ENCODE data around the gene ATP2A3. TPM values are rescaled to one million over a fixed set of nuclear protein-coding genes. Genes with fewer than 3 reads are reported as not detected.

Gene ATP2A3
- polyA plus RNA-seq, 3 donors = 6.9 to 46.5 (median 9.5) TPM

DNA sequence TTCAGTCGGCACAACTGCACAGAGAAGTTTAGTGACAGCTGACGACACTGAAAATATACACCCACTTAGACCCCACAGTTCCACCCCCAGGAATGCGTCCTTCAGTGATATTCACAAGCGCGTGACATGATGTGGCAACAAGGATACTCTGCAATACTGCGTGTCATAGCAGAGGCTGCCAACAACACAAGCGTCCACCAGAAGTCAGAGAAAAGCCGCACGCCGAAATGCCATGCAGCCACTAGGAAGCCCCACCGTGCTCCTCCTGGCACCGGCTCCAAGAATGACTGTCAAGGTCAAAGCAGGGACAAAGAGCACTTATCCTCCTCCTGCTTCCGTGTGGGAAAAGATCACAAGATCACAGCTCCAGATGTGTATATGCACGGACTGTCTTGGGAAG is 3.5 kb downstream of the ATP2A3 start:
- peak; percentile 92 to 95 (median 92) for DNase-seq
- H3K4me3 Mint-ChIP-seq = peak overlapping the region; percentile 85 to 86

DNA sequence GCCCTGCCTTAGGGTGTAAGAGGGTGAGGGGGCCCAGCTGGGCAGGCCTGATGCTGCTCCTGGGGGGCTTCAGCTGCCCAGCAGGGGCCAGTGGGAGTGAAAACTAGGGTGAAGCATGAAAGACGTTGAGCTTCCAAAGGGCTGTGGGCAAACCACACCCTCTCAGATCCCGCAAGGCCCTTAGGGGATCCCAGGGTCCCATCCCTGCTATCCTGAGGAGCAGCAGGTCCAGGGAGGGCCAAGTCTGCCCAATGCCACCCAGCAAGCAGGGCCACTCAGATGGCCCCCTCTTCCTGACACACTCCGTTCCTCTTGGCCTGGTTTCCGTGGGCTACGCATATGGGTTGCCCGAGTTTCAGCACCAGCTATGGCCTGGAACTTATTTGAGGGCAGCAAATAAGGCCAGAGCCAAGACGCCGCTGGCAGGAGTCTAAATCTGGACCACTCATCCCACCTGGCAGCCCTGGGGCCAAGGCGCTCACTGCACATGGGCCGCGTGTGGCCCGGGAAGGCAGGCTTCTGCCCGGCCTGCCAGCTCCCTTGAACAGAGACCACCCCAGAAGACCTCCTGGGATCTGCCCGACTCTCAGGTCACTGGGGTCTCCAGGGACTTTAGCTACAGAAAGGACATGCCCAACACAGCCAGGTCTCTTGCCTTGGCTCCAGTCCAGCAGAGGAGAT is 4.2 kb downstream of the ATP2A3 start:
- no peak overlapping the region for H3K4me3 ChIP-seq (replicated peaks in 1 of 3; ENCODE audit: low read depth in 2 of 3, low read length in 3 of 3)
- H3K36me3 Mint-ChIP-seq = peaks cover 25 to 35% of the 10 kb centered on the region in 2 donors

More for the DNA sequence above, 3.5 kb downstream of the ATP2A3 start:
- peak overlapping the region; percentile 54 to 60 for H3K27ac ChIP-seq (ENCODE audit: low read depth in 1 of 2, low read length in 2 of 2)
- peaks cover 25 to 32% of the 10 kb centered on the region in 2 donors for H3K36me3 Mint-ChIP-seq
- H3K9me3 Mint-ChIP-seq = no peaks in the 10 kb centered on the region
- no peak overlapping the region for H3K9ac ChIP-seq (ENCODE audit: insufficient read depth, low read length, poor library complexity, severe bottlenecking)
- peak overlapping the region; percentile 85 to 95 (median 93) for H3K27ac Mint-ChIP-seq
- H3K4me2 ChIP-seq (replicated peaks; ENCODE audit: extremely low read depth, low read length, poor library complexity, severe bottlenecking) = peak overlapping the region; percentile 23
- TF ChIP-seq, protein P1, sequence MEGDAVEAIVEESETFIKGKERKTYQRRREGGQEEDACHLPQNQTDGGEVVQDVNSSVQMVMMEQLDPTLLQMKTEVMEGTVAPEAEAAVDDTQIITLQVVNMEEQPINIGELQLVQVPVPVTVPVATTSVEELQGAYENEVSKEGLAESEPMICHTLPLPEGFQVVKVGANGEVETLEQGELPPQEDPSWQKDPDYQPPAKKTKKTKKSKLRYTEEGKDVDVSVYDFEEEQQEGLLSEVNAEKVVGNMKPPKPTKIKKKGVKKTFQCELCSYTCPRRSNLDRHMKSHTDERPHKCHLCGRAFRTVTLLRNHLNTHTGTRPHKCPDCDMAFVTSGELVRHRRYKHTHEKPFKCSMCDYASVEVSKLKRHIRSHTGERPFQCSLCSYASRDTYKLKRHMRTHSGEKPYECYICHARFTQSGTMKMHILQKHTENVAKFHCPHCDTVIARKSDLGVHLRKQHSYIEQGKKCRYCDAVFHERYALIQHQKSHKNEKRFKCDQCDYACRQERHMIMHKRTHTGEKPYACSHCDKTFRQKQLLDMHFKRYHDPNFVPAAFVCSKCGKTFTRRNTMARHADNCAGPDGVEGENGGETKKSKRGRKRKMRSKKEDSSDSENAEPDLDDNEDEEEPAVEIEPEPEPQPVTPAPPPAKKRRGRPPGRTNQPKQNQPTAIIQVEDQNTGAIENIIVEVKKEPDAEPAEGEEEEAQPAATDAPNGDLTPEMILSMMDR (IDR thresholded peaks at IDR 0.05) = no peak
- H3K4me3 ChIP-seq (replicated peaks in 1 of 3; ENCODE audit: low read depth in 2 of 3, low read length in 3 of 3) = peak overlapping the region in 1 of 3 experiments; percentile 26
- peaks cover 58% of the 10 kb centered on the region for H4K20me1 ChIP-seq (ENCODE audit: insufficient read depth, low read length)
- H3K79me2 ChIP-seq (ENCODE audit: insufficient read depth, low read length) = peaks cover 76% of the 10 kb centered on the region
- H3K27me3 ChIP-seq (ENCODE audit: control insufficient read depth in 2 of 2, insufficient read depth in 2 of 2, low read length in 2 of 2) = no peaks in the 10 kb centered on the region
- H2AFZ ChIP-seq (ENCODE audit: insufficient read depth, low read depth, low read length, poor library complexity, severe bottlenecking) = no peak overlapping the region
- peaks cover 55% of the 10 kb centered on the region for H3K4me1 Mint-ChIP-seq
- H3K9me3 ChIP-seq (replicated peaks in 1 of 2; ENCODE audit: control insufficient read depth in 1 of 2, insufficient read depth in 1 of 2, low read length in 2 of 2) = no peaks in the 10 kb centered on the region
- peaks cover 50 to 65% of the 10 kb centered on the region in 2 donors for H3K4me1 ChIP-seq (ENCODE audit: control insufficient read depth in 1 of 2, insufficient read depth in 2 of 2, low read length in 2 of 2)
- WGBS (ENCODE audit: insufficient coverage) = 14% methylated on average over 11 of the region's 14 CpGs
- H3K27me3 Mint-ChIP-seq (ENCODE audit: low read depth in 3 of 3) = peaks cover 0 to 2% (median 0%) of the 10 kb centered on the region in 3 donors
- intact Hi-C loops (cut with micrococcal nuclease) = loop anchor here (2.0 to 5.0 kb wide), 3 partner anchors 42 to 44 kb away; partner anchors contain the start of gene P2RX1 (in 2 of the 2)
- H3K36me3 ChIP-seq (replicated peaks in 1 of 2; ENCODE audit: control insufficient read depth in 1 of 2, insufficient read depth in 2 of 2, low read length in 2 of 2) = peaks cover 12 to 23% of the 10 kb centered on the region in 2 donors

More for the DNA sequence above, 4.2 kb downstream of the ATP2A3 start:
- TF ChIP-seq, protein P1 (IDR thresholded peaks at IDR 0.05) = no peak
- peaks cover 12 to 23% of the 10 kb centered on the region in 2 donors for H3K36me3 ChIP-seq (replicated peaks in 1 of 2; ENCODE audit: control insufficient read depth in 1 of 2, insufficient read depth in 2 of 2, low read length in 2 of 2)
- intact Hi-C loops (cut with micrococcal nuclease) = loop anchor here (2.0 to 5.0 kb wide), 3 partner anchors 42 to 43 kb away; partner anchors contain the start of gene P2RX1 (in 2 of the 2)
- Mint-ChIP-seq H3K27ac (peak overlapping the region; percentile 85 to 95 (median 93)), H3K4me1 (peaks cover 53% of the 10 kb centered on the region), H3K4me3 (peak overlapping the region; percentile 85 to 86), H3K27me3 (ENCODE audit: low read depth in 3 of 3) (no peaks in the 10 kb centered on the region), H3K9me3 (no peaks in the 10 kb centered on the region)
- no peaks in the 10 kb centered on the region for H3K27me3 ChIP-seq (ENCODE audit: control insufficient read depth in 2 of 2, insufficient read depth in 2 of 2, low read length in 2 of 2)
- no peak overlapping the region for H2AFZ ChIP-seq (ENCODE audit: insufficient read depth, low read depth, low read length, poor library complexity, severe bottlenecking)
- H3K79me2 ChIP-seq (ENCODE audit: insufficient read depth, low read length) = peaks cover 82% of the 10 kb centered on the region
- H3K9me3 ChIP-seq (replicated peaks in 1 of 2; ENCODE audit: control insufficient read depth in 1 of 2, insufficient read depth in 1 of 2, low read length in 2 of 2) = no peaks in the 10 kb centered on the region
- peaks cover 58% of the 10 kb centered on the region for H4K20me1 ChIP-seq (ENCODE audit: insufficient read depth, low read length)
- no peak for DNase-seq
- peak overlapping the region; percentile 23 for H3K4me2 ChIP-seq (replicated peaks; ENCODE audit: extremely low read depth, low read length, poor library complexity, severe bottlenecking)
- 73% methylated on average over 14 of the region's 14 CpGs for WGBS (ENCODE audit: insufficient coverage)
- peaks cover 44 to 59% of the 10 kb centered on the region in 2 donors for H3K4me1 ChIP-seq (ENCODE audit: control insufficient read depth in 1 of 2, insufficient read depth in 2 of 2, low read length in 2 of 2)
- H3K27ac ChIP-seq (ENCODE audit: low read depth in 1 of 2, low read length in 2 of 2) = peak overlapping the region; percentile 54 to 60
- H3K9ac ChIP-seq (ENCODE audit: insufficient read depth, low read length, poor library complexity, severe bottlenecking) = no peak overlapping the region

Measured in CD14-positive monocyte (primary cell).